Tongue (tissue), 2 donors: Measurements from ENCODE around the gene CNGB1. TPM values are rescaled to one million over a fixed set of nuclear protein-coding genes. Genes with fewer than 3 reads are reported as not detected.
"Not testable (repeated sequence)": the region's sequence is repeated elsewhere in the genome, so short reads cannot be mapped to it uniquely, and the experiment has no call there.

Source experiments
- DNase-seq: peaks from one replicate; pipeline ENCODE4 v3.0.0-alpha.2; 2015
- total RNA-seq: library from RNA; depleted of rRNA; stranded (reverse); fragments of >200 nt; gene quantifications from one replicate; pipeline ENCODE4 v1.2.3, GENCODE V29; 2014

CNGB1 gene
- total RNA-seq, 1 donor from 2014 or later = 0.41 TPM

GRCh38 chr16:57925310-57925709 lies 45.6 kb downstream of the CNGB1 start:
- no peak for DNase-seq

- no peak for DNase-seq
Measured at GRCh38 chr16:57924514-57924913, 46.4 kb downstream of the CNGB1 start.

GRCh38 chr16:57923841-57924240 lies 47.1 kb downstream of the CNGB1 start:
- DNase-seq = no peak

GRCh38 chr16:57923418-57923817 lies 47.5 kb downstream of the CNGB1 start:
- DNase-seq = no peak

GRCh38 chr16:57920880-57921229 lies 50.1 kb downstream of the CNGB1 start:
- no peak for DNase-seq

- DNase-seq = no peak
Measured at GRCh38 chr16:57920215-57920879, 50.6 kb downstream of the CNGB1 start.

- no peak for DNase-seq
Measured at GRCh38 chr16:57918994-57919393, 51.9 kb downstream of the CNGB1 start.

GRCh38 chr16:57918444-57918843 lies 52.5 kb downstream of the CNGB1 start:
- no peak for DNase-seq

- DNase-seq = not testable (repeated sequence)
Measured at GRCh38 chr16:57917929-57918328, 53.0 kb downstream of the CNGB1 start.

GRCh38 chr16:57917489-57917888 lies 53.4 kb downstream of the CNGB1 start:
- not testable (repeated sequence) for DNase-seq

- DNase-seq = no peak
Measured at GRCh38 chr16:57916735-57917438, 54.0 kb downstream of the CNGB1 start.

- no peak for DNase-seq
Measured at GRCh38 chr16:57915811-57916488, 55.0 kb downstream of the CNGB1 start.

- DNase-seq = no peak
Measured at GRCh38 chr16:57915267-57915666, 55.7 kb downstream of the CNGB1 start.

- no peak for DNase-seq
Measured at GRCh38 chr16:57914244-57915173, 56.4 kb downstream of the CNGB1 start.

GRCh38 chr16:57912529-57913260 lies 58.2 kb downstream of the CNGB1 start:
- no peak for DNase-seq

GRCh38 chr16:57911743-57912142 lies 59.2 kb downstream of the CNGB1 start:
- DNase-seq = no peak

GRCh38 chr16:57910696-57911095 lies 60.2 kb downstream of the CNGB1 start:
- no peak for DNase-seq

- DNase-seq = no peak
Measured at GRCh38 chr16:57908409-57908987, 62.4 kb downstream of the CNGB1 start.

- DNase-seq = peak; percentile 21
Measured at GRCh38 chr16:57906382-57907316, 64.3 kb downstream of the CNGB1 start.

GRCh38 chr16:57904101-57904500 lies 66.8 kb downstream of the CNGB1 start:
- no peak for DNase-seq
